ENCODE results near the gene TLE1. TPM values are rescaled to one million over a fixed set of nuclear protein-coding genes. Genes with fewer than 3 reads are reported as not detected.

The TLE1 gene
- total RNA-seq, 1 experiment from 2014 or later, result 17.3 TPM

DNA sequence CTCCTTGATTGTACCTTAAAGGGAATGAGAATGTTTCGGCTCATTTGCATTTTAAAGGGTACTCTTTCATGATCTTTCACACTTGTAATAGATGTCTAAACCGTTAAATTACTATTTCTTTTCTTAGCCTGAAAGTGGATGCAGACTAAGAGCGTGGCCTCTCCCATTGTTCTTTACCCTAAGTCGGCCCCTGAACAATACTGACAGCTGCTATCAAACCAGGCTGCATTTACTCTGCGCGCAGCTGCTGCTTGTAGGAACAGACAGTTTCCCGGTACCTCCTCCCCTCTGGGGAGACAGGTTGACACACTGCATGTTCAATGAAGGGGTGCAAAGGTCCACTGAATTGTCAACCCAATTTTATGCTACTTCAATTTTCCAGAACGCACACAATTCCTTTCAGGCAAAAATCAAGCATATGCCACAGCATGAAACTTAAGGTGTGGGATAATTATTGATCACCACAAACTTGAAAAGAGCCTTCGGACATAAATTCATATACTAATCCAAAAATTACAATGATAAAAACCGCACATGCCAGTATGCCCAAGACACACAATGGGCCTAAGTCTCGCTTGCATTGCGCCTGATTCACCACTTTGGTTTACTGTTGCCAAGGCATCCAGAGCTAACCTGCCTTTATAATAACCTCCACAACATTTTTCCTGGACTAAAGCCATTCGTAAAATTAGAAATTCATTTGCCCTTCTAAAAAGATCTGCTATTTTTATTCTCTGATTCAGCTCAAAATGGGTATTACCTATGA is 39.7 kb downstream of the TLE1 start:
- TF ChIP-seq POLR2A (IDR thresholded peaks at IDR 0.05; ENCODE audit: borderline replicate concordance, extremely low read depth, insufficient read depth, insufficient read length), result no peak
- no peak for TF ChIP-seq ELF1 (IDR thresholded peaks at IDR 0.05; ENCODE audit: borderline replicate concordance, low read depth)
- TF ChIP-seq POLR2AphosphoS5 (IDR thresholded peaks at IDR 0.05; ENCODE audit: low read depth, low read length), result no peak
- no peak for TF ChIP-seq SIN3A (IDR thresholded peaks at IDR 0.05; ENCODE audit: low read depth)
- no peaks in the 10 kb centered on the region for H3K79me2 ChIP-seq (ENCODE audit: insufficient read depth, low read length)
- H3K36me3 ChIP-seq (ENCODE audit: control insufficient read depth in 1 of 2, insufficient read depth in 2 of 2, low read length in 2 of 2), result peaks cover 0 to 6% of the 10 kb centered on the region in 2 experiments; a peak in 3 of 4 replicates
- H3K9me2 ChIP-seq (ENCODE audit: insufficient read depth), result no peaks in the 10 kb centered on the region
- H3K9ac ChIP-seq (ENCODE audit: low read length), result no peak overlapping the region
- intact Hi-C loops (cut with micrococcal nuclease), result no loop called here
- no peak overlapping the region for H3K27ac ChIP-seq (ENCODE audit: low read depth, low read length)
- H3K4me1 ChIP-seq (ENCODE audit: control insufficient read depth in 1 of 2, insufficient read depth in 2 of 2, low read length in 2 of 2), result no peaks in the 10 kb centered on the region
- H4K20me1 ChIP-seq (ENCODE audit: insufficient read depth), result no peaks in the 10 kb centered on the region; the same call in 1 of the 2 replicates
- no peak overlapping the region for H3K4me3 ChIP-seq (replicated peaks in 1 of 2; ENCODE audit: low read depth in 1 of 2, low read length in 2 of 2)
- H3K27me3 ChIP-seq (ENCODE audit: insufficient read depth, low read length), result no peaks in the 10 kb centered on the region
- H3K9me3 ChIP-seq (ENCODE audit: control insufficient read depth in 1 of 2, insufficient read depth in 1 of 2, low read depth in 1 of 2, low read length in 2 of 2), result no peaks in the 10 kb centered on the region
- H3K4me2 ChIP-seq (ENCODE audit: low read length), result no peak overlapping the region
- ATAC-seq (no peak), DNase-seq (ENCODE audit: low read depth, low spot score) (no peak)
- BruUV-seq (replicated peaks), result no TSS peak
- ChIA-PET POLR2A (no interaction called here), RAD21 (ENCODE audit: low non-redundant PET in 1 of 2, low total read pairs in 2 of 2, uncharacterized antibody in 2 of 2, unreplicated experiment in 2 of 2) (no interaction called here), CTCF (no interaction called here)
- no peak overlapping the region for H2AFZ ChIP-seq (ENCODE audit: low read depth, low read length, poor library complexity, severe bottlenecking)

DNA sequence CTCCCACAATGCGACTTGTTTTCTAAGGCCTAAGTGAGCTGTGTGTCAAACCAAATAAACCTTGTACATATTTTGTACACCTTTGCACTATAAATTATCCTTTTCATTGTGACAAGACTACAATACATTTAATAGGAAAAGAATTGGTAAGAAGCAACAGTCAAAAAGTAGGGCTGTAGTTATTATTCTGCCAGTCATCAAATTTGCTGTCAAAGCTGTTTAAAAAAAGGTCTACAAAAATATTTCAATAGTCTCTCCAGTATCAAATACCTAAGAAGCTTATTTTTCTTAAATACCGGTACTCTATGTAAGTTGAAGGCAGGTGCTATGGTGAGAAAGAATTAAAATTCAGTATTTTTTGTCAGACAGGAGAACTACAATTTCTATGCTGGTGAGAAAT is 40.5 kb downstream of the TLE1 start:
- ChIA-PET POLR2A (no interaction called here), RAD21 (ENCODE audit: low non-redundant PET in 1 of 2, low total read pairs in 2 of 2, uncharacterized antibody in 2 of 2, unreplicated experiment in 2 of 2) (no interaction called here), CTCF (no interaction called here)
- ATAC-seq (no peak), DNase-seq (ENCODE audit: low read depth, low spot score) (no peak)
- Histone ChIP-seq H4K20me1 (ENCODE audit: insufficient read depth) (no peaks in the 10 kb centered on the region; the same call in 1 of the 2 replicates), H3K79me2 (ENCODE audit: insufficient read depth, low read length) (no peaks in the 10 kb centered on the region), H3K27me3 (ENCODE audit: insufficient read depth, low read length) (no peaks in the 10 kb centered on the region), H2AFZ (ENCODE audit: low read depth, low read length, poor library complexity, severe bottlenecking) (no peak overlapping the region), H3K27ac (ENCODE audit: low read depth, low read length) (no peak overlapping the region), H3K4me3 (replicated peaks in 1 of 2; ENCODE audit: low read depth in 1 of 2, low read length in 2 of 2) (no peak overlapping the region), H3K4me1 (ENCODE audit: control insufficient read depth in 1 of 2, insufficient read depth in 2 of 2, low read length in 2 of 2) (no peaks in the 10 kb centered on the region), H3K9me3 (ENCODE audit: control insufficient read depth in 1 of 2, insufficient read depth in 1 of 2, low read depth in 1 of 2, low read length in 2 of 2) (no peaks in the 10 kb centered on the region), H3K9me2 (ENCODE audit: insufficient read depth) (no peaks in the 10 kb centered on the region), H3K4me2 (ENCODE audit: low read length) (no peak overlapping the region), H3K36me3 (ENCODE audit: control insufficient read depth in 1 of 2, insufficient read depth in 2 of 2, low read length in 2 of 2) (peaks cover 0 to 6% of the 10 kb centered on the region in 2 experiments; a peak in 3 of 4 replicates), H3K9ac (ENCODE audit: low read length) (no peak overlapping the region)
- TF ChIP-seq YY1 (IDR thresholded peaks at IDR 0.05; ENCODE audit: extremely low read depth, insufficient replicate concordance, low read depth, low read length) (no peak), SRF (IDR thresholded peaks at IDR 0.05; ENCODE audit: low read depth) (no peak), TCF7L2 (IDR thresholded peaks at IDR 0.05; ENCODE audit: borderline replicate concordance, extremely low read depth, insufficient read depth, insufficient read length) (no peak), CEBPB (IDR thresholded peaks at IDR 0.05; ENCODE audit: low read depth) (no peak), EZH2 (IDR thresholded peaks at IDR 0.05) (no peak), POLR2A (IDR thresholded peaks at IDR 0.05; ENCODE audit: borderline replicate concordance, extremely low read depth, insufficient read depth, insufficient read length) (no peak), SIN3A (IDR thresholded peaks at IDR 0.05; ENCODE audit: low read depth) (no peak), ZFX (IDR thresholded peaks at IDR 0.05) (no peak), FOSL1 (IDR thresholded peaks at IDR 0.05; ENCODE audit: low read depth) (no peak), EGR1 (IDR thresholded peaks at IDR 0.05; ENCODE audit: low read depth) (no peak), CTCF (IDR thresholded peaks at IDR 0.05 in 2 of 3, conservative IDR thresholded peaks at IDR 0.05 in 1 of 3; ENCODE audit: borderline replicate concordance in 1 of 3, insufficient read depth in 1 of 3, low read depth in 2 of 3, low read length in 2 of 3) (no peak), CBX3 (IDR thresholded peaks at IDR 0.05; ENCODE audit: low read depth) (no peak), ZNF274 (IDR thresholded peaks at IDR 0.05; ENCODE audit: low read depth, low read length) (no peak), RAD21 (IDR thresholded peaks at IDR 0.05; ENCODE audit: low read depth) (no peak), POLR2AphosphoS5 (IDR thresholded peaks at IDR 0.05; ENCODE audit: low read depth, low read length) (no peak), EZH2phosphoT487 (IDR thresholded peaks at IDR 0.05; ENCODE audit: borderline replicate concordance) (no peak), SP1 (IDR thresholded peaks at IDR 0.05; ENCODE audit: low read depth) (no peak)
- TF ChIP-seq, protein P1, sequence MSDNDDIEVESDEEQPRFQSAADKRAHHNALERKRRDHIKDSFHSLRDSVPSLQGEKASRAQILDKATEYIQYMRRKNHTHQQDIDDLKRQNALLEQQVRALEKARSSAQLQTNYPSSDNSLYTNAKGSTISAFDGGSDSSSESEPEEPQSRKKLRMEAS (IDR thresholded peaks at IDR 0.05), result no peak
- TF ChIP-seq, protein P2, sequence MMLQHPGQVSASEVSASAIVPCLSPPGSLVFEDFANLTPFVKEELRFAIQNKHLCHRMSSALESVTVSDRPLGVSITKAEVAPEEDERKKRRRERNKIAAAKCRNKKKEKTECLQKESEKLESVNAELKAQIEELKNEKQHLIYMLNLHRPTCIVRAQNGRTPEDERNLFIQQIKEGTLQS (IDR thresholded peaks at IDR 0.05), result no peak
- BruUV-seq (replicated peaks), result no TSS peak
- intact Hi-C loops (cut with micrococcal nuclease), result no loop called here

Measured in HCT116 (cell line).